GM23338 (cell line): ENCODE data around the gene TOM1L2. TPM values are rescaled to one million over a fixed set of nuclear protein-coding genes. Genes with fewer than 3 reads are reported as not detected.
A peak's percentile ranks its signal among the peaks of the same experiment; 100 is the strongest.
"Not testable (repeated sequence)": the region's sequence is repeated elsewhere in the genome, so short reads cannot be mapped to it uniquely, and the experiment has no call there.

ENCODE experiments used
- ATAC-seq: fragments of 200-7000 bp; cut with Tn5 transposase; 3 replicates; pipeline ENCODE4 v1.9.1; 2020
- DNase-seq: peaks from one replicate; pipeline ENCODE4 v3.0.0-alpha.2; 2015; ENCODE audit warnings: low spot score
- H2AFZ ChIP-seq: fragments of 200-600 bp; sonication (generic); 2 replicates; pipeline ENCODE4 v1.8.0; 2016; ENCODE audit warnings: antibody characterized with exemption, mild to moderate bottlenecking, moderate library complexity
- H3F3A ChIP-seq: fragments of 200-600 bp; sonication (generic); replicated peaks from 2 replicates; pipeline ENCODE4 v1.8.0; 2017; ENCODE audit warnings: antibody characterized with exemption, mixed run types, low read depth
- H3K27ac ChIP-seq: fragments of 200-600 bp; sonication (generic); 2 replicates; pipeline ENCODE4 v1.6.1; 2016; ENCODE audit warnings: low read depth
- H3K27me3 ChIP-seq: fragments of 200-600 bp; sonication (generic); 2 replicates; pipeline ENCODE4 v1.8.0; 2016; ENCODE audit warnings: mild to moderate bottlenecking, mixed run types, moderate library complexity; ENCODE audit not compliant: insufficient read depth
- H3K36me3 ChIP-seq: fragments of 200-600 bp; sonication (generic); 2 replicates; pipeline ENCODE4 v1.8.0; 2016; ENCODE audit warnings: mild to moderate bottlenecking; ENCODE audit not compliant: insufficient read depth
- H3K4me1 ChIP-seq: fragments of 200-600 bp; sonication (generic); 2 replicates; pipeline ENCODE4 v1.8.0; 2016; ENCODE audit warnings: mild to moderate bottlenecking, moderate library complexity; ENCODE audit not compliant: insufficient read depth
- H3K4me2 ChIP-seq: fragments of 200-600 bp; sonication (generic); 2 replicates; pipeline ENCODE4 v1.7.1; 2017; ENCODE audit warnings: mixed run types
- H3K4me3 ChIP-seq: fragments of 200-600 bp; sonication (generic); 2 replicates; pipeline ENCODE4 v1.6.1; 2016; ENCODE audit warnings: mixed run types
- H3K79me2 ChIP-seq: fragments of 200-600 bp; sonication (generic); replicated peaks from 2 replicates; pipeline ENCODE4 v1.8.0; 2017; ENCODE audit warnings: mild to moderate bottlenecking; ENCODE audit not compliant: insufficient read depth
- H3K9me2 ChIP-seq: fragments of 200-600 bp; sonication (generic); 2 replicates; pipeline ENCODE4 v1.8.0; 2017; ENCODE audit not compliant: insufficient read depth
- H4K20me1 ChIP-seq: fragments of 200-600 bp; sonication (generic); replicated peaks from 2 replicates; pipeline ENCODE4 v1.8.0; 2017; ENCODE audit warnings: mild to moderate bottlenecking; ENCODE audit not compliant: insufficient read depth
- H3K27ac Mint-ChIP-seq: 2 replicates; pipeline ENCODE4 v1.8.0; 2020; ENCODE audit warnings: inconsistent platforms, mild to moderate bottlenecking, moderate library complexity, mixed read lengths
- H3K27me3 Mint-ChIP-seq: 3 replicates; pipeline ENCODE4 v1.8.0; 2022; ENCODE audit warnings: low read depth, mild to moderate bottlenecking, moderate library complexity, mixed read lengths, inconsistent platforms; ENCODE audit not compliant: insufficient read depth, poor library complexity
- H3K36me3 Mint-ChIP-seq: 3 replicates; pipeline ENCODE4 v1.8.0; 2021; ENCODE audit warnings: low read depth, mild to moderate bottlenecking, inconsistent platforms, moderate library complexity, mixed read lengths
- H3K4me1 Mint-ChIP-seq: 3 replicates; pipeline ENCODE4 v1.8.0; 2020; ENCODE audit warnings: mild to moderate bottlenecking, inconsistent platforms, mixed read lengths
- H3K4me3 Mint-ChIP-seq: 3 replicates; pipeline ENCODE4 v1.8.0; 2021; ENCODE audit warnings: moderate library complexity, mild to moderate bottlenecking, inconsistent platforms, mixed read lengths
- H3K9me3 Mint-ChIP-seq: 3 replicates; pipeline ENCODE4 v1.8.0; 2020; ENCODE audit warnings: moderate library complexity, mild to moderate bottlenecking, inconsistent platforms, mixed read lengths
- CREB1 ChIP-seq: fragments of 250-450 bp; sonication (Bioruptor Pico); IDR thresholded peaks from 2 replicates; pipeline ENCODE4 v1.5.0; 2020; ENCODE audit warnings: low read depth, mild to moderate bottlenecking, moderate library complexity
- JUNB ChIP-seq: IDR thresholded peaks from one replicate; pipeline ENCODE4 v1.6.1; 2016; ENCODE audit warnings: antibody characterized with exemption; ENCODE audit not compliant: unreplicated experiment
- STAT1 ChIP-seq: IDR thresholded peaks from one replicate; pipeline ENCODE4 v1.6.1; 2016; ENCODE audit warnings: antibody characterized with exemption; ENCODE audit not compliant: unreplicated experiment
- polyA plus RNA-seq: library from polyadenylated mRNA; unstranded; fragments of >200 nt; fragmentation: Nextera tagmentation; extraction: Ambion mirVana; gene quantifications from 2 replicates; pipeline ENCODE4 v1.2.1, GENCODE V29; 2016
- total RNA-seq: library from RNA; depleted of rRNA; stranded (reverse); fragments of >200 nt; shearing (Covaris generic); gene quantifications from 2 replicates; pipeline ENCODE4 v1.2.3, GENCODE V29; 2014
- TF ChIP-seq, protein P1 (sequence below): fragments of 250-450 bp; sonication (Bioruptor Pico); IDR thresholded peaks from 2 replicates; pipeline ENCODE4 v1.5.0; 2020; ENCODE audit warnings: mild to moderate bottlenecking, moderate library complexity
- TF ChIP-seq, protein P2 (sequence below): IDR thresholded peaks from one replicate; pipeline ENCODE4 v1.6.1; 2018; ENCODE audit warnings: antibody characterized with exemption; ENCODE audit not compliant: unreplicated experiment

Gene TOM1L2
- total and polyA plus RNA-seq, 2 experiments from 2014 or later: 3.3 TPM

DNA sequence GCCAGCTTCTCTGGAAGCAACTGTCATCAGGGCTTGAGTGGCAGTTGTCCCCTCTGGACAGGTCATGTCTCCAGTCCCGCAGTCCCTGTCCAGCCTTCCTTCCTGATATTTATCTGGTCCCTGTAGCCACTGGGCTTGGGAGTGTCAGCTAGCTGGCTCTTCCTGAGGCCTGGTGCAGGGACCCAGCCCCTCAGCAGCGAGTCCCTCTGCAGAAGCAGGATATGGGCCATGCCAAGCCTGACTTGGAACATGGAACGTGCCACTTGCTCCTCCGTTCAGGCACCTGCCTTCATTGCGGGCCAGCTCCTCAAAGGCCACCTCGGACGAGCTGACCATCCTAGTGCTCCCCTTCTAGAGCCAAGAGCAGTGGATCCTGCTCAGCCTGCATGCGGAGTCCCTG, 26.7 kb upstream of the TOM1L2 start (continued):
- TF ChIP-seq, protein P1, sequence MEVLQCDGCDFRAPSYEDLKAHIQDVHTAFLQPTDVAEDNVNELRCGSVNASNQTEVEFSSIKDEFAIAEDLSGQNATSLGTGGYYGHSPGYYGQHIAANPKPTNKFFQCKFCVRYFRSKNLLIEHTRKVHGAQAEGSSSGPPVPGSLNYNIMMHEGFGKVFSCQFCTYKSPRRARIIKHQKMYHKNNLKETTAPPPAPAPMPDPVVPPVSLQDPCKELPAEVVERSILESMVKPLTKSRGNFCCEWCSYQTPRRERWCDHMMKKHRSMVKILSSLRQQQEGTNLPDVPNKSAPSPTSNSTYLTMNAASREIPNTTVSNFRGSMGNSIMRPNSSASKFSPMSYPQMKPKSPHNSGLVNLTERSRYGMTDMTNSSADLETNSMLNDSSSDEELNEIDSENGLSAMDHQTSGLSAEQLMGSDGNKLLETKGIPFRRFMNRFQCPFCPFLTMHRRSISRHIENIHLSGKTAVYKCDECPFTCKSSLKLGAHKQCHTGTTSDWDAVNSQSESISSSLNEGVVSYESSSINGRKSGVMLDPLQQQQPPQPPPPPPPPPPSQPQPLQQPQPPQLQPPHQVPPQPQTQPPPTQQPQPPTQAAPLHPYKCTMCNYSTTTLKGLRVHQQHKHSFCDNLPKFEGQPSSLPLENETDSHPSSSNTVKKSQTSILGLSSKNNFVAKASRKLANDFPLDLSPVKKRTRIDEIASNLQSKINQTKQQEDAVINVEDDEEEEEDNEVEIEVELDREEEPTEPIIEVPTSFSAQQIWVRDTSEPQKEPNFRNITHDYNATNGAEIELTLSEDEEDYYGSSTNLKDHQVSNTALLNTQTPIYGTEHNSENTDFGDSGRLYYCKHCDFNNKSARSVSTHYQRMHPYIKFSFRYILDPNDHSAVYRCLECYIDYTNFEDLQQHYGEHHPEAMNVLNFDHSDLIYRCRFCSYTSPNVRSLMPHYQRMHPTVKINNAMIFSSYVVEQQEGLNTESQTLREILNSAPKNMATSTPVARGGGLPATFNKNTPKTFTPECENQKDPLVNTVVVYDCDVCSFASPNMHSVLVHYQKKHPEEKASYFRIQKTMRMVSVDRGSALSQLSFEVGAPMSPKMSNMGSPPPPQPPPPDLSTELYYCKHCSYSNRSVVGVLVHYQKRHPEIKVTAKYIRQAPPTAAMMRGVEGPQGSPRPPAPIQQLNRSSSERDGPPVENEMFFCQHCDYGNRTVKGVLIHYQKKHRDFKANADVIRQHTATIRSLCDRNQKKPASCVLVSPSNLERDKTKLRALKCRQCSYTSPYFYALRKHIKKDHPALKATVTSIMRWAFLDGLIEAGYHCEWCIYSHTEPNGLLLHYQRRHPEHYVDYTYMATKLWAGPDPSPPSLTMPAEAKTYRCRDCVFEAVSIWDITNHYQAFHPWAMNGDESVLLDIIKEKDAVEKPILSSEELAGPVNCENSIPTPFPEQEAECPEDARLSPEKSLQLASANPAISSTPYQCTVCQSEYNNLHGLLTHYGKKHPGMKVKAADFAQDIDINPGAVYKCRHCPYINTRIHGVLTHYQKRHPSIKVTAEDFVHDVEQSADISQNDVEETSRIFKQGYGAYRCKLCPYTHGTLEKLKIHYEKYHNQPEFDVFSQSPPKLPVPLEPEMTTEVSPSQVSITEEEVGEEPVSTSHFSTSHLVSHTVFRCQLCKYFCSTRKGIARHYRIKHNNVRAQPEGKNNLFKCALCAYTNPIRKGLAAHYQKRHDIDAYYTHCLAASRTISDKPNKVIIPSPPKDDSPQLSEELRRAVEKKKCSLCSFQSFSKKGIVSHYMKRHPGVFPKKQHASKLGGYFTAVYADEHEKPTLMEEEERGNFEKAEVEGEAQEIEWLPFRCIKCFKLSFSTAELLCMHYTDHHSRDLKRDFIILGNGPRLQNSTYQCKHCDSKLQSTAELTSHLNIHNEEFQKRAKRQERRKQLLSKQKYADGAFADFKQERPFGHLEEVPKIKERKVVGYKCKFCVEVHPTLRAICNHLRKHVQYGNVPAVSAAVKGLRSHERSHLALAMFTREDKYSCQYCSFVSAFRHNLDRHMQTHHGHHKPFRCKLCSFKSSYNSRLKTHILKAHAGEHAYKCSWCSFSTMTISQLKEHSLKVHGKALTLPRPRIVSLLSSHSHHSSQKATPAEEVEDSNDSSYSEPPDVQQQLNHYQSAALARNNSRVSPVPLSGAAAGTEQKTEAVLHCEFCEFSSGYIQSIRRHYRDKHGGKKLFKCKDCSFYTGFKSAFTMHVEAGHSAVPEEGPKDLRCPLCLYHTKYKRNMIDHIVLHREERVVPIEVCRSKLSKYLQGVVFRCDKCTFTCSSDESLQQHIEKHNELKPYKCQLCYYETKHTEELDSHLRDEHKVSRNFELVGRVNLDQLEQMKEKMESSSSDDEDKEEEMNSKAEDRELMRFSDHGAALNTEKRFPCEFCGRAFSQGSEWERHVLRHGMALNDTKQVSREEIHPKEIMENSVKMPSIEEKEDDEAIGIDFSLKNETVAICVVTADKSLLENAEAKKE: no peak
- TF ChIP-seq CREB1 (CRISPR knock-in tag): no peak

DNA sequence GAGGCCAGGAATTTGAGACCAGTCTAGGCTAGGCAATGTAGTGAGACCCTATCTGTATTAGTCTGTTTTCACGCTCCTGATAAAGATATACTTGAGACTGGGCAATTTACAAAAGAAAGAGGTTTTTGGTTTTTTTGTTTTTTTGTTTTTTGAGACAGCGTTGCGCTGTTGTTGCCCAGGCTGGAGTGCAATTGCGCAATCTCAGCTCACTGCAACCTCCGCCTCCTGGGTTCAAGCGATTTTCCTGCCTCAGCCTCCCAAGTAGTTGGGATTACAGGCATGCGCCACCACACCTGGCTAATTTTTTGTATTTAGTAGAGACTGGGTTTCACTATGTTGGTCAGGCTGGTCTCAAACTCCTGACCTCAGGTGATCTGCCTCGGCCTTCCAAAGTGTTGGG, 23.7 kb upstream of the TOM1L2 start:
- not testable (repeated sequence) for H3K4me1 ChIP-seq, DNase-seq, H3K4me1 Mint-ChIP-seq, H3K36me3 Mint-ChIP-seq, H3K4me2 ChIP-seq, H3K79me2 ChIP-seq, H3K27me3 Mint-ChIP-seq, H3K9me2 ChIP-seq, H3K27me3 ChIP-seq, H3K36me3 ChIP-seq, ATAC-seq, H3K4me3 ChIP-seq, H2AFZ ChIP-seq, H4K20me1 ChIP-seq, H3K27ac ChIP-seq, H3K4me3 Mint-ChIP-seq, H3K27ac Mint-ChIP-seq, H3K9me3 Mint-ChIP-seq, H3F3A ChIP-seq

DNA sequence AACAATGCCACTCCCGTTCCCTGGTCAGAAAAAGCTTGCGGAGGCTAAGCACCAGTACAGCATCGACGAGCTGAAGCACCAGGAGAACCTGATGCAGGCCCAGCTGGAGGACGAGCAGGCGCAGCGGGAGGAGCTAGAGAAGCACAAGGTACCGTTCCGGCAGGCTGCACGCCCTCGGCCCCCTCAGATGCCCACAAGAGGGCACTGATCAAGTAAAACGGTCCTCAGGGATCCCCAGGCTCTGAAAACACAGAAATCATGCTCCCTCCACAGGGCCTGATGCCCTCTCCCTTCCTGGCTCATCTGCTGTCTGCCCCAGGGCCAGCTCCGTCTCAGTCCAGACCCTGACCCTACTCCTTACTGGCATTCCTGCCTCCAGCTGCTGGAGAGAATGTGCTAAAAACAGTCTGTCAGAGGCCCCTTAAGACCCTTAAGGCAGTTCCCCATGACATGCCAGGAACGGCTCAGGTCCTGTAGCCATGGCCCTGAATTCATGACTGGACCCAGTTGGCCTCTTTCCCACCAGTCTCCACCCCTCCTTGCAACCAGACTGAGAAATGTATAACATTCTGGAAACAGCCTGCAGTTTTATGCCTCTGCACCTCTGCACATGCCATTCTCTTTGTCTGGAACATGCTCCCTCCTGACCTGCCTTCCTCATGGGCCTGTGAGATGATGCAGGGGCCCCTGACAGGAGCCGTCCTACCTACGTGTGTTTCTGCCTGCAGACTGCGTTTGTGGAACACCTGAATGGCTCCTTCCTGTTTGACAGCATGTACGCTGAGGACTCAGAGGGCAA, 22.3 kb upstream of the TOM1L2 start:
- peaks cover 3% of the 10 kb centered on the region for H3K27me3 Mint-ChIP-seq
- no peaks in the 10 kb centered on the region for H3K36me3 ChIP-seq
- no peaks in the 10 kb centered on the region for H3F3A ChIP-seq
- no peaks in the 10 kb centered on the region for H3K9me2 ChIP-seq
- no peak overlapping the region for H3K4me3 Mint-ChIP-seq
- H3K4me1 Mint-ChIP-seq: peaks cover 2% of the 10 kb centered on the region; the same call in 1 of the 3 replicates
- no peak overlapping the region for H3K4me3 ChIP-seq
- no peak overlapping the region for H3K27ac Mint-ChIP-seq
- no peaks in the 10 kb centered on the region for H3K27me3 ChIP-seq
- peak; percentile 97 for ATAC-seq
- H3K79me2 ChIP-seq: no peaks in the 10 kb centered on the region
- no peaks in the 10 kb centered on the region; the same call in 1 of the 2 replicates for H3K4me1 ChIP-seq
- H2AFZ ChIP-seq: peak overlapping the region; percentile 84; the same call in 1 of the 2 replicates
- H3K36me3 Mint-ChIP-seq: no peaks in the 10 kb centered on the region; the same call in 2 of the 3 replicates
- no peak overlapping the region for H3K27ac ChIP-seq
- no peaks in the 10 kb centered on the region; the same call in 2 of the 3 replicates for H3K9me3 Mint-ChIP-seq
- no peaks in the 10 kb centered on the region for H4K20me1 ChIP-seq
- no peak overlapping the region for H3K4me2 ChIP-seq
- peak; percentile 91 for DNase-seq
- TF ChIP-seq STAT1 (no peak), JUNB (no peak)
- TF ChIP-seq, protein P2, sequence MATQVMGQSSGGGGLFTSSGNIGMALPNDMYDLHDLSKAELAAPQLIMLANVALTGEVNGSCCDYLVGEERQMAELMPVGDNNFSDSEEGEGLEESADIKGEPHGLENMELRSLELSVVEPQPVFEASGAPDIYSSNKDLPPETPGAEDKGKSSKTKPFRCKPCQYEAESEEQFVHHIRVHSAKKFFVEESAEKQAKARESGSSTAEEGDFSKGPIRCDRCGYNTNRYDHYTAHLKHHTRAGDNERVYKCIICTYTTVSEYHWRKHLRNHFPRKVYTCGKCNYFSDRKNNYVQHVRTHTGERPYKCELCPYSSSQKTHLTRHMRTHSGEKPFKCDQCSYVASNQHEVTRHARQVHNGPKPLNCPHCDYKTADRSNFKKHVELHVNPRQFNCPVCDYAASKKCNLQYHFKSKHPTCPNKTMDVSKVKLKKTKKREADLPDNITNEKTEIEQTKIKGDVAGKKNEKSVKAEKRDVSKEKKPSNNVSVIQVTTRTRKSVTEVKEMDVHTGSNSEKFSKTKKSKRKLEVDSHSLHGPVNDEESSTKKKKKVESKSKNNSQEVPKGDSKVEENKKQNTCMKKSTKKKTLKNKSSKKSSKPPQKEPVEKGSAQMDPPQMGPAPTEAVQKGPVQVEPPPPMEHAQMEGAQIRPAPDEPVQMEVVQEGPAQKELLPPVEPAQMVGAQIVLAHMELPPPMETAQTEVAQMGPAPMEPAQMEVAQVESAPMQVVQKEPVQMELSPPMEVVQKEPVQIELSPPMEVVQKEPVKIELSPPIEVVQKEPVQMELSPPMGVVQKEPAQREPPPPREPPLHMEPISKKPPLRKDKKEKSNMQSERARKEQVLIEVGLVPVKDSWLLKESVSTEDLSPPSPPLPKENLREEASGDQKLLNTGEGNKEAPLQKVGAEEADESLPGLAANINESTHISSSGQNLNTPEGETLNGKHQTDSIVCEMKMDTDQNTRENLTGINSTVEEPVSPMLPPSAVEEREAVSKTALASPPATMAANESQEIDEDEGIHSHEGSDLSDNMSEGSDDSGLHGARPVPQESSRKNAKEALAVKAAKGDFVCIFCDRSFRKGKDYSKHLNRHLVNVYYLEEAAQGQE: no peak
